T-helper 2 cell treated with Interferon-gamma antibody and Interleukin-4, amounts not matched to agents 5 μg/mL and 100 μg/mL, for 36 hours (primary cell): ENCODE data around the gene REEP1.
"Not testable (repeated sequence)": the region's sequence is repeated elsewhere in the genome, so short reads cannot be mapped to it uniquely, and the experiment has no call there.

Experiments used
- DNase-seq: peaks from one replicate; pipeline ENCODE4 v3.0.0; 2021; ENCODE audit warnings: low spot score
- H3K27ac Mint-ChIP-seq: one replicate; pipeline ENCODE4 v1.8.0; 2021; ENCODE audit warnings: mild to moderate bottlenecking, mixed read lengths
- H3K27me3 Mint-ChIP-seq: one replicate; pipeline ENCODE4 v1.8.0; 2021; ENCODE audit warnings: low read depth, mixed read lengths
- H3K36me3 Mint-ChIP-seq: one replicate; pipeline ENCODE4 v1.8.0; 2021; ENCODE audit warnings: low read depth, mixed read lengths
- H3K4me1 Mint-ChIP-seq: one replicate; pipeline ENCODE4 v1.8.0; 2021; ENCODE audit warnings: low read depth, mixed read lengths
- H3K4me3 Mint-ChIP-seq: one replicate; pipeline ENCODE4 v1.8.0; 2022; ENCODE audit warnings: mild to moderate bottlenecking, moderate library complexity, mixed read lengths
- H3K9me3 Mint-ChIP-seq: one replicate; pipeline ENCODE4 v1.8.0; 2021; ENCODE audit warnings: mixed read lengths

The REEP1 gene

DNA sequence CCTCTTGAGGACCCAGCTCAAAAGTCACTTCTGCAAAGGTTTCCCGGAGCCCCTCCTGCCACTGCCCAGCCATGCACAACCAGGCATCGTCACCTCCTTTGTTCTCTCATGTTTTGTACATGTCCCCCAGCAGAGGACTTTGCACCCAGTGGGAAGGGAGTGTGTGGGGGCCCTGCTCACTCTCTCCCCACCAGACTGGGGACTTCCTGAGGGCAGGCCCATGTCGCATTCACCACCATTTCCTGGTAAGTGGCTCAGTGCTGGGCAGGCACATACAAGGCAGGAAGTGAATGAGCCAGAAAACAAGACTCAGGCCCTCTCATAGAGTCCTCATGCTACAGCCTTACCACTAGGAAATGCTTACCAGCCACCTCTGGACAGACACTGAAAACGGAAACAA is 119.3 kb downstream of the REEP1 start:
- H3K27ac Mint-ChIP-seq, result peak overlapping the region; percentile 23
- peaks cover 18% of the 10 kb centered on the region for H3K36me3 Mint-ChIP-seq
- no peaks in the 10 kb centered on the region for H3K27me3 Mint-ChIP-seq
- no peak for DNase-seq
- H3K4me1 Mint-ChIP-seq, result peaks cover 20% of the 10 kb centered on the region
- peaks cover 5% of the 10 kb centered on the region for H3K9me3 Mint-ChIP-seq
- no peak overlapping the region for H3K4me3 Mint-ChIP-seq

DNA sequence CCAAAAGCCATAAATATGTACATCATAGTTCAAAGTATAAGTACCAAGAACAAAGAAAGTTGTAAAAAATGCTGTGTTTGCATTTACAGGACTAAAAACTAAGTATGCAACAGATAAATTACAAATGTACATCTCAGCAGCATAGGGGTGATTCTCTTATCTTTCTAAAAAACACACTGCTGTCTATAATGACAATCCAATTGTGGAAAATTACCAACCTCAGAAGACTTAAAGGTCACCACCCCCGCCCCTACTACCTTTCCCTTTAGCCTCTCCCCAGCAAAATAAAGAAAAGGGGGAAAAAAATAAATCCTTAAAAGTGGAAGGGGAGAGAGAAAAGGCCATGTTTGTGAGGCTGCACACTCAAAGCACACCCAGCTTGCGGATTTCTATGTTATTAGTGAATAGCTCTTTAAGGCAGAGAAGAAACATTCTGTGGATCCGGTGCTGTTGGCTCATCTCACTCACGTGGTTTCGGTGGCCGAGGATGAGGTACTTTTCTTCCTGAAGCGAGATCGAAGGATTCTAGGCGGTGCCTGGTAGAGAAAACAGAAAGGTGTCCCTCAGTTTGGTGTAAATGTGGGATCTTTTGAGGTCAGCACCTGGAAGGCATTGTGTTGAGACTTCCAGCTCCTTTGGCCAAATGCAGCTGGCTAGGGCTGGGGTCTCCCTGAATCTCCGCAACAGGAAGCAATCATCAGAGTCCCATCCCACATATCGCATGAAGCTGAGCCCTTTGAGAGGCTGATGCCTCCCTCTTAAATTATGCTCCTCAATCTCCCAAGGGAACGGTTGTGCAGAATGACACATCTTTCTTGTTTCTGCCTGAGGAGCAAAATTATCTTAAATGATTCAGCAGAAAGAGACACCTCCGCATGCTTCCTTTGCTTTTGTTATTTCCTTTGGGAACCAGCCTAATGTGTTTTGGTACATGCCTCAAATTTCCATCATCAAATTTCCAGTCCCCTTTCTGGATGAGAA is 120.6 kb downstream of the REEP1 start:
- Mint-ChIP-seq H3K36me3 (peaks cover 26% of the 10 kb centered on the region), H3K4me1 (peaks cover 17% of the 10 kb centered on the region), H3K4me3 (no peak overlapping the region), H3K27ac (no peak overlapping the region), H3K9me3 (peaks cover 5% of the 10 kb centered on the region), H3K27me3 (no peaks in the 10 kb centered on the region)
- DNase-seq, result no peak

DNA sequence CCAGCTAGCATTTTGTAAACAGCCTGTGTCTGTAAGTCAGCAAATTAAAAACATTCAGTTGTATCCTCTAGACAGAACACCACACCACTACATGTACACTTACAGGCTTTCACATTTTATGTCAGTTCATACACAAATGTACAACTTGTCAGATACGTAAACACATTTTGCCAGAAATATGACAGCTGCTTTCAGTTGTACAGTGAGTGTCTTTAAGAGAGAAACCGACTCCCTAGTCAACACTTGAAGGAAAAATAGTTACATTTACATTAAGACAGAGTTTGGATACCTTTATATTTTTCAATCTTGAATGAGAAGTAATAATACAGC is 123.0 kb downstream of the REEP1 start:
- no peak for DNase-seq
- Mint-ChIP-seq H3K4me3 (no peak overlapping the region), H3K9me3 (peaks cover 5% of the 10 kb centered on the region), H3K4me1 (peaks cover 14% of the 10 kb centered on the region), H3K36me3 (peaks cover 45% of the 10 kb centered on the region), H3K27me3 (no peaks in the 10 kb centered on the region), H3K27ac (no peak overlapping the region)

DNA sequence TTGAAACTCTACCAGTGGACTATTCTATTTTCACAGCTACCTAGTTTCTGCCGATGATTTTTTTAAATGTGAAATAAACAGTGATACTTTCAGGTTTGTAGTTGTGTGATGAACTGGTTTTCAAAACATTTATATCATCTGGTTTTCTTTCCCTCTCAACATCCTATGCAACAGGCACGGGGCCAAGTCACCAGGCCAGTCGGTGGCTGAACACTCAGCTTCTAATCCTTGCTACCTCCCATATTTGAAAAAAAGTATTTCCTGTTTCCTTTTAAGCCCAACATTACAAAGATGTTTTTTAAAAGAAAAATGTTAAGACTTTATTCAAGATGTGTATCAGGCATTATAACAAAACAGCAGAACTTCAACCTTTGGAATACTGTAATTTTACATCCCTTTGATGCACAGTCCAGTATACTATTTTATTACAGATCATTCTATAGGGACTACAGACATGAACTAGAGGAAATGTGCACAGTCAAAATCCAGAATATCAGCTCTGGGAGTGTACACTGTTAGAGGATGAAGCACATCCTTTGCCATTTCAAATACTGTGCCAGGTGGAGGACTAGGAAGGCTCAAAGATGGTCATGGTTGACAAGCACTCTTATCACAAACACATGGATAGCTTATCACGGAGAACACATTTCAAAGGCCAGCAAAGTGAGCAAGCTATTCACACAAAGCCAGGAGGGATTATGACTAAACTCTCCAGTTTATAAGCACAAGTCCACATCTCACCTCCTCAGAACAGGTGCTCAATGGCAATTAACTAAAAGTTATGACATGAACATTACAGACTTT is 123.5 kb downstream of the REEP1 start:
- no peak for DNase-seq
- no peaks in the 10 kb centered on the region for H3K27me3 Mint-ChIP-seq
- H3K36me3 Mint-ChIP-seq, result peaks cover 50% of the 10 kb centered on the region
- peaks cover 5% of the 10 kb centered on the region for H3K9me3 Mint-ChIP-seq
- H3K27ac Mint-ChIP-seq, result peak overlapping the region; percentile 23
- H3K4me1 Mint-ChIP-seq, result peaks cover 16% of the 10 kb centered on the region
- no peak overlapping the region for H3K4me3 Mint-ChIP-seq

DNA sequence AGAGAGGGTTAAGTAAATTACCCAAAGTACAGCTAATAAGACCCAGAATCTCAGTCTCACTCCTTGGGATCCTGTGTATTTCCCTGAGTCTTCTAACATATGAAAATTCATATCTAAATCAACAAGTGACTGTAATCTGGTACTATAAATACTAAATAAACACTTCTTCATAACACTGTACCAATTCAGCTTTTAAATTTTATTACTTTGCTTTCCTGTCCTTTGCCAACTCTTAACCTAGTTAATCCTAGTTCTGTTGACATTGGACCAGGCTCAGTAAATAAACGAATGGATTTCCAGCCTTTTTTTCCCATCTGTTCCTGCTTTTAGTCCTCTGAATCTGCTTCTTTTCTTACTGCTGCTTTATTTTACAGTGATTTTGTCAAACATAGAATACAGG is 124.4 kb downstream of the REEP1 start:
- no peak overlapping the region for H3K4me3 Mint-ChIP-seq
- peaks cover 53% of the 10 kb centered on the region for H3K36me3 Mint-ChIP-seq
- no peak for DNase-seq
- H3K27me3 Mint-ChIP-seq, result no peaks in the 10 kb centered on the region
- H3K4me1 Mint-ChIP-seq, result peaks cover 13% of the 10 kb centered on the region
- H3K9me3 Mint-ChIP-seq, result peaks cover 3% of the 10 kb centered on the region
- H3K27ac Mint-ChIP-seq, result no peak overlapping the region

DNA sequence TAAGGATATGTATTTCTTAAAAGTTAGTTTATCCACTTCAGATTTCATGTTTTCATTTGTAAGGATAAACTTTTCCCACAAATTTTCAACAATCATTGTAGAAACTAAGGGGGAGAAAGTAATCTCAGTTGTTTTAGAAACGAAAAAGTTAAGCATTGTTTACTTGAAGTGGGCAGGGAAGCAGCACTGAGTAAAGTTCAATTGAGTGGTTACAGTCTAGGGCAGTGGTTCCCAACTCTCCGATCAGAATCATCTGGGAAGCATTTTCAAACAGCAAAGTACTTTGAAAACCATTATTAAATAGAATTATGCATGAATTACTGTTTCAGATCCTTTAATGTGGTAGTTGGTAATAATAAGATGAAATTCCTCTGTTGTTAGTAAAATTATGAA is 125.6 kb downstream of the REEP1 start:
- no peak for DNase-seq
- Mint-ChIP-seq H3K4me1 (peaks cover 9% of the 10 kb centered on the region), H3K4me3 (no peak overlapping the region), H3K9me3 (no peaks in the 10 kb centered on the region), H3K27me3 (no peaks in the 10 kb centered on the region), H3K27ac (no peak overlapping the region), H3K36me3 (peaks cover 56% of the 10 kb centered on the region)

DNA sequence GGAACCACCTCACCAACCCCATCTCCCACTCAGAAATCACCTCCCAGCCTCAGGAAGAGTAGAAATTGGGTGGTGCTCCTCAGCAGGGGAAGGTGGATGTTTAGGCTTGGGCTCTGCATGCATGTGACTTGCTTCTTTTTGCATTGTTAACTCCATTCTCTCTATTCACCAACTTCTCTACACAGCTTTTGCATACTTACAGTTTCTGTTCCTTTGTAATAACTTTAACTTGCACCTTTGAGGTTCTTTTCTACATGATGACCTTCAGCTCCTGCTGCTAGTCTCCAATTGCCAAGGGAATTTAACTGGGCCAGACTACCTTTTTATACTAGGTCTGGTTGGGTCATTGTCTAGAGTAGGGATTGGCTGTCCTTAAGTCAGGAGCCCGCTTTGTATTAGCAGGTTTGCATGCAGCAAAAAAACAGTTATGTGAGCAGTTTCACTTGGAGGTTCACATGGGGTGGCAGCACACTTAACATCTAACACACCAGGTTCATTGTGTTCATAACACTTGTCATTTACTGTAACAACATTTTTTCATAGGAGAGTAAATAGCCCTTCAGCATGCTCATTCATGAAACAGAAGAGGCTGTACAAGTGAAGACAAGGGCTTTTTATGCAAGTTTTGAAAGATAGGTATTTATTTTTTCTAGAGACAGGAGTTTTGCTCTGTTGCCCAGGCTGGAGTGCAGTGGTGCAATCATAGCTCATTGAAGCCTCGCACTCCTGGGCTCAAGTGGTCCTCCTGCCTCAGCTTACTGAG is 126.2 kb downstream of the REEP1 start:
- peaks cover 9% of the 10 kb centered on the region for H3K4me1 Mint-ChIP-seq
- no peak overlapping the region for H3K27ac Mint-ChIP-seq
- H3K9me3 Mint-ChIP-seq, result no peaks in the 10 kb centered on the region
- peaks cover 61% of the 10 kb centered on the region for H3K36me3 Mint-ChIP-seq
- no peaks in the 10 kb centered on the region for H3K27me3 Mint-ChIP-seq
- no peak overlapping the region for H3K4me3 Mint-ChIP-seq
- DNase-seq, result no peak

DNA sequence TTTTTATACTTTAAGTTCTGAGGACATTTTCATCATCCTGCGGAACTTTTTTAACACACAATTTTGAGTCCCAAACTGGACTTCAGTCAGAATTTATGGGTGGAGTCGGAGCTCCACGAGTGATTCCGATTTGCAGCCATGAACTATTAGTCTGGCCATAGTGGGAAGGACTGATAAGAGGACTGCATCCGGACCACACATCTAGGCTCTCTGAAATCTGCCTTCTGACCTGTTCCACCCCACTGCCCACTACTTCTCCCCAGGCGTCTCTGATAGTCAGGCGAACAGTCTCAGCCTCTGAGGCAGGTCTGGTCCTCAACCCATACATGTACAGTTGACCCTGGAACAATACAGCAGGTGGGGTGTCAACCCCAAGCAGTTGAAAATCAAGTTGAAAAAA is 133.0 kb downstream of the REEP1 start:
- Mint-ChIP-seq H3K4me3 (no peak overlapping the region), H3K4me1 (peaks cover 23% of the 10 kb centered on the region), H3K27ac (no peak overlapping the region), H3K9me3 (no peaks in the 10 kb centered on the region), H3K27me3 (no peaks in the 10 kb centered on the region), H3K36me3 (peaks cover 31% of the 10 kb centered on the region)
- no peak for DNase-seq

DNA sequence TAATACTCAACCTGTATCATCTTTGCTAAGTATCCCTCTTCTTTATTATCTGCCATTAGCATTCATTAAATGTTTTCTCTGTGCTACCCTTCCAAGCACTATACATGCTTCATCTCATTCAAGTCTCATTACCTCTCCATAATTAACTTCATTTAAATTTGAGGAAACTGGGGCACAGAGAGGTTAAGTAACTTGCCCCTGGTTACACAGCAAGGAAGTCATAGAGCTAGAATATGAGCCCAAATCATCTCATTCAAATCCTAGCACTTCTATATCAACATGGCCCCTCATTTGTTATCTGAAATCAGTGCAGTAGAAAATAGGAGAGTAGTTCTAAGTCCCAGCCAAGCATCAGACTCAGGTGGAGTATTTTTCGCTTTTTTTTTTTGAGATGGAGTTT is 133.8 kb downstream of the REEP1 start:
- Mint-ChIP-seq H3K36me3 (peaks cover 26% of the 10 kb centered on the region), H3K27ac (no peak overlapping the region), H3K27me3 (no peaks in the 10 kb centered on the region), H3K4me1 (peaks cover 22% of the 10 kb centered on the region), H3K9me3 (no peaks in the 10 kb centered on the region), H3K4me3 (no peak overlapping the region)
- DNase-seq, result no peak

DNA sequence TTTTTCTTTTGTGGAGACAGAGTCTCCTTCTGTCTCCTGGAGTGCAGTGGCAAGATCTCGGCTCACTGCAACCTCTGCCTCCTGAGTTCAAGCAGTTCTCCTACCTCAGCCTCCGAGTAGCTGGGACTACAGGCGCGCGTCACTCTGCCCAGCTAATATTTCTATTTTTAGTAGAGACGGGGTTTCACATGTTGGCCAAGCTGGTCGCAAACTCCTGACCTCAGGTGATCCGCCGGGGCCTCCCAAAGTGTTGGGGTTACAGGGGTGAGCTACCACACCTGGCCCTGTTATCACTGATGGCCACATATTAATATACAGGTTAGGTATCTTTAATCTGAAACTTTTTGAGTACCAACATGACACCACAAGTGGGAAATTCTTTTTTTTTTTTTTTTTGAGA is 134.7 kb downstream of the REEP1 start:
- peaks cover 21% of the 10 kb centered on the region for H3K36me3 Mint-ChIP-seq
- no peak overlapping the region for H3K4me3 Mint-ChIP-seq
- H3K4me1 Mint-ChIP-seq, result peaks cover 23% of the 10 kb centered on the region
- peak overlapping the region; percentile 4 for H3K27ac Mint-ChIP-seq
- no peaks in the 10 kb centered on the region for H3K9me3 Mint-ChIP-seq
- no peak for DNase-seq
- H3K27me3 Mint-ChIP-seq, result no peaks in the 10 kb centered on the region

DNA sequence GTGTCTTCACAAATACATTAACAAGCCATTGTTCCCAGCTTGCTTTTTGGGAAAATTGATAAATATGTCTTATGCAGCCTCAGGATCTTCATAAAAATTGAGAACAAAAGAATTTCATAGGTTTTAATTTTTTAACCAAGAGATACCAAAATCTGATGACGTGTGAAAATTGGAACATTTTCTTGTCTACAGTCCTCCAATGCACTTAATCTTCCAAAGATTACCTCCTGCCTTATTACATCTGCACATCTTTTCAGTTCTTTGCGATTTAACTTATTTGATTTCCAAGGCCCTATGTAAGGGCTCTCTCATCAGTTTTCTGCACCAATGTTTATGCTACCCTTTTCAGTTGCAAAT is 135.1 kb downstream of the REEP1 start:
- no peak for DNase-seq
- H3K9me3 Mint-ChIP-seq, result no peaks in the 10 kb centered on the region
- H3K27me3 Mint-ChIP-seq, result no peaks in the 10 kb centered on the region
- peaks cover 23% of the 10 kb centered on the region for H3K4me1 Mint-ChIP-seq
- no peak overlapping the region for H3K4me3 Mint-ChIP-seq
- peaks cover 21% of the 10 kb centered on the region for H3K36me3 Mint-ChIP-seq
- peak overlapping the region; percentile 4 for H3K27ac Mint-ChIP-seq

DNA sequence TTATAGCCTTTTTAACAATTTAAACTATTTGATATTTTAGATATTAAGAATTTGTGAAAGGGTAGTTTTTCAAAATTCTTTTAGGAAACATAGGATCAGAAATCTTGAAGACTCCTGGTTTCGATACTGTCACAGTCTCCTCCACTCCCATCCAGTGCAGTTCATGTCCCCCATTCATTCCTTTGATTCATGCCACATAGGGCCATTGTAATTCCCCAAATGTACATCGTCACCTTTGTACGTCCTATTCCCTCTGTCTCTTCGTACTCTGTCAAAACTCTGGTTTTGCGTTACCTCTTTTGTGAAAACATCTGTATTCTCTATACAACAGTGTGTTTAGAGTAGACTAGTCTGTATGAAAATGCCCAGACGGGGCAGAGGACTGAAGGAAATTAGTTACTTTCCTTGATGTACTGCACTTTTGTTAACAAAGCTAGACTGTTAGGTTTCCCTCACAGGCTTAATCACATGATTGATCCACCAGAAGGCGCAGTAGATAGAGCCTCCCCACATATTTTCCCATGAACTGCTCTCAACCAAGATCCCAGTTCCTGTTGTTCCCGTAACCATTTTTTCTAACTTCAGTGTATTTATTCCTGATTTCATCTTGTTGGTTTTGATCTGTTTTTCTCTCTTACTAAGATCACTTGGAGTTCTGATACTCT is 135.6 kb downstream of the REEP1 start:
- peak overlapping the region; percentile 30 for H3K4me3 Mint-ChIP-seq
- peaks cover 27% of the 10 kb centered on the region for H3K4me1 Mint-ChIP-seq
- H3K27ac Mint-ChIP-seq, result peak overlapping the region; percentile 21
- no peak for DNase-seq
- no peaks in the 10 kb centered on the region for H3K27me3 Mint-ChIP-seq
- no peaks in the 10 kb centered on the region for H3K9me3 Mint-ChIP-seq
- peaks cover 18% of the 10 kb centered on the region for H3K36me3 Mint-ChIP-seq

DNA sequence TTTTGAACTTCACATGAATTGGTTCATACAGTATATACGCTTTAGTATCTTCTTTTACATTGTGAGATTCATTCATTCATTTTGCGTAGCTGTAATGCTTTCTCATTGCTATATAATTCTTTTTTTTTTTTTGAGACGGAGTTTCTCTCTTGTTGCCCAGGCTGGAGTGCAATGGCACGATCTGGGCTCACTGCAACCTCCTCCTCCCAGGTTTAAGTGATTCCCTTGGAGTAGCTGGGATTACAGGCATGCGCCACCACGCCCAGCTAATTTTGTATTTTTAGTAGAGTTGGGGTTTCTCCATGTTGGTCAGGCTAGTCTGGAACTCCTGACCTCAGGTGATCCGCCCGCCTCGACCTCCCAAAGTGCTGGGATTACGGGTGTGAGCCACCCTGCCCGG is 136.9 kb downstream of the REEP1 start:
- H3K4me3 Mint-ChIP-seq, result peak overlapping the region; percentile 97
- H3K36me3 Mint-ChIP-seq, H3K27me3 Mint-ChIP-seq, DNase-seq, H3K9me3 Mint-ChIP-seq: not testable (repeated sequence)
- H3K4me1 Mint-ChIP-seq, result peaks cover 29% of the 10 kb centered on the region
- H3K27ac Mint-ChIP-seq, result peak overlapping the region; percentile 61
